ENCODE measurements around the gene KCNC1. TPM values are rescaled to one million over a fixed set of nuclear protein-coding genes. Genes with fewer than 3 reads are reported as not detected.

The KCNC1 gene
- polyA plus RNA-seq, 1 donor from 2014 or later: 8.9 TPM

DNA sequence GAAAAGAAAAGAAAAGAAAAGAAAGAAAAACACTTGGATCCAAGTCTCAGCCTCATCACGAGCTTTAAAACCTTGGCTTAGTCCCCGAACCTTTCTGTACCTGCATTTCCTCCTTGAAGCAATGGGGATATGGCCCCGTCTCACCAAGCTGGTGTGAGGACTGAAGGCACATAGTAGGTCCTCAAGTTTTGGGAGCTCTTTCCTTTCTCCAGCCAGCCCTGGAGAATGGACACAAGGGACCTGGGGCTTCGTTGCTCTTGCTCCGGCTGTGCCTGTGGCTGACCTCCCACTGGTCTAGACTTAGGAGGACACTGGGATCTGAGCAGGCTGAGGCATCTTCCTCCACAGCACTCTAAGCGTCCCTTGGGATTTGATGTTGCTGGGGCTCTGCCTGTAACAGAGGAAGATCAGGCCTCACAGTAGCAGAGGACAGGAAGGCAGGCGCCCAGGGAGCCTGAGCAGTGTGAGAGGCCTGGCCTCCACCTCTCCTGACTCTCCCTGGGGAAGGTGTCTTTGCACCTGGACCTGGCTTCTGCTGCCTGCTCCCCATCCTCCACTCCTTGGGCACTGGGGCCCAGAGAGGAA lies 32.8 kb downstream of the KCNC1 start (continued):
- TF ChIP-seq, protein P1, sequence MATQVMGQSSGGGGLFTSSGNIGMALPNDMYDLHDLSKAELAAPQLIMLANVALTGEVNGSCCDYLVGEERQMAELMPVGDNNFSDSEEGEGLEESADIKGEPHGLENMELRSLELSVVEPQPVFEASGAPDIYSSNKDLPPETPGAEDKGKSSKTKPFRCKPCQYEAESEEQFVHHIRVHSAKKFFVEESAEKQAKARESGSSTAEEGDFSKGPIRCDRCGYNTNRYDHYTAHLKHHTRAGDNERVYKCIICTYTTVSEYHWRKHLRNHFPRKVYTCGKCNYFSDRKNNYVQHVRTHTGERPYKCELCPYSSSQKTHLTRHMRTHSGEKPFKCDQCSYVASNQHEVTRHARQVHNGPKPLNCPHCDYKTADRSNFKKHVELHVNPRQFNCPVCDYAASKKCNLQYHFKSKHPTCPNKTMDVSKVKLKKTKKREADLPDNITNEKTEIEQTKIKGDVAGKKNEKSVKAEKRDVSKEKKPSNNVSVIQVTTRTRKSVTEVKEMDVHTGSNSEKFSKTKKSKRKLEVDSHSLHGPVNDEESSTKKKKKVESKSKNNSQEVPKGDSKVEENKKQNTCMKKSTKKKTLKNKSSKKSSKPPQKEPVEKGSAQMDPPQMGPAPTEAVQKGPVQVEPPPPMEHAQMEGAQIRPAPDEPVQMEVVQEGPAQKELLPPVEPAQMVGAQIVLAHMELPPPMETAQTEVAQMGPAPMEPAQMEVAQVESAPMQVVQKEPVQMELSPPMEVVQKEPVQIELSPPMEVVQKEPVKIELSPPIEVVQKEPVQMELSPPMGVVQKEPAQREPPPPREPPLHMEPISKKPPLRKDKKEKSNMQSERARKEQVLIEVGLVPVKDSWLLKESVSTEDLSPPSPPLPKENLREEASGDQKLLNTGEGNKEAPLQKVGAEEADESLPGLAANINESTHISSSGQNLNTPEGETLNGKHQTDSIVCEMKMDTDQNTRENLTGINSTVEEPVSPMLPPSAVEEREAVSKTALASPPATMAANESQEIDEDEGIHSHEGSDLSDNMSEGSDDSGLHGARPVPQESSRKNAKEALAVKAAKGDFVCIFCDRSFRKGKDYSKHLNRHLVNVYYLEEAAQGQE (IDR thresholded peaks at IDR 0.05; ENCODE audit: borderline replicate concordance): no peak

DNA sequence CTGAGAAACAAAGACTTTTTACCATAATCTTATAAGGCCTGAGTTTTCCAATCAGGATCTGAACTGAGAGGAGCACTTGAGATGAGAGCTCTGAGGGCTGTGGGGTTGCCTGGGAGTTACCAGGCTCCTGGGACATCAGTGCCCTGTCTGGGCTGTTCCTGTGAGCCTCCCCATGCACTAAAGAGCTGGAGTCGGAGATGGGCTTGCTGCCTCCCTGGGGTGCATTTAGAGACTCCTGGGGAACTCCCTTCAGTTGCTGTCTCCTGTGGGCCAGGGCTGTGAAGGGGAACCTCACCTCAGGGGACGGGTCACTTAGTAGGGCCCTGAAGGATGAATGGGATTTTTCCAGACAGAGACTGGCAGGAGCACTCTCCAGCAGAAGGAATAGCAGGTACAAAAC lies 33.3 kb downstream of the KCNC1 start:
- H3K9me3 ChIP-seq (ENCODE audit: low read length): no peaks in the 10 kb centered on the region
- no peak overlapping the region for H2AFZ ChIP-seq (ENCODE audit: low read depth, low read length)
- H3K4me2 ChIP-seq (ENCODE audit: low read length): no peak overlapping the region
- TF ChIP-seq POLR2AphosphoS5 (IDR thresholded peaks at IDR 0.05): no peak
- TF ChIP-seq EZH2 (IDR thresholded peaks at IDR 0.05; ENCODE audit: borderline replicate concordance, insufficient read depth, low read length, poor library complexity, severe bottlenecking): no peak
- TF ChIP-seq, protein P2, sequence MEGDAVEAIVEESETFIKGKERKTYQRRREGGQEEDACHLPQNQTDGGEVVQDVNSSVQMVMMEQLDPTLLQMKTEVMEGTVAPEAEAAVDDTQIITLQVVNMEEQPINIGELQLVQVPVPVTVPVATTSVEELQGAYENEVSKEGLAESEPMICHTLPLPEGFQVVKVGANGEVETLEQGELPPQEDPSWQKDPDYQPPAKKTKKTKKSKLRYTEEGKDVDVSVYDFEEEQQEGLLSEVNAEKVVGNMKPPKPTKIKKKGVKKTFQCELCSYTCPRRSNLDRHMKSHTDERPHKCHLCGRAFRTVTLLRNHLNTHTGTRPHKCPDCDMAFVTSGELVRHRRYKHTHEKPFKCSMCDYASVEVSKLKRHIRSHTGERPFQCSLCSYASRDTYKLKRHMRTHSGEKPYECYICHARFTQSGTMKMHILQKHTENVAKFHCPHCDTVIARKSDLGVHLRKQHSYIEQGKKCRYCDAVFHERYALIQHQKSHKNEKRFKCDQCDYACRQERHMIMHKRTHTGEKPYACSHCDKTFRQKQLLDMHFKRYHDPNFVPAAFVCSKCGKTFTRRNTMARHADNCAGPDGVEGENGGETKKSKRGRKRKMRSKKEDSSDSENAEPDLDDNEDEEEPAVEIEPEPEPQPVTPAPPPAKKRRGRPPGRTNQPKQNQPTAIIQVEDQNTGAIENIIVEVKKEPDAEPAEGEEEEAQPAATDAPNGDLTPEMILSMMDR (IDR thresholded peaks at IDR 0.05; ENCODE audit: poor library complexity, severe bottlenecking): no peak
- TF ChIP-seq EP300 (conservative IDR thresholded peaks at IDR 0.05; ENCODE audit: poor library complexity, severe bottlenecking): no peak
- TF ChIP-seq, protein P1 (IDR thresholded peaks at IDR 0.05; ENCODE audit: borderline replicate concordance): no peak
- no peak for TF ChIP-seq SMC3 (conservative IDR thresholded peaks at IDR 0.05; ENCODE audit: poor library complexity)
- no peak for TF ChIP-seq TAF1 (IDR thresholded peaks at IDR 0.05; ENCODE audit: low read depth)
- no peak for TF ChIP-seq MXI1 (conservative IDR thresholded peaks at IDR 0.05; ENCODE audit: poor library complexity, severe bottlenecking)
- TF ChIP-seq RAD21 (conservative IDR thresholded peaks at IDR 0.05): no peak
- H3K9me2 ChIP-seq (ENCODE audit: insufficient read depth, low read length): no peaks in the 10 kb centered on the region
- H3F3A ChIP-seq (ENCODE audit: insufficient read depth, low read length, poor library complexity, severe bottlenecking): no peaks in the 10 kb centered on the region
- no peaks in the 10 kb centered on the region for H3K36me3 ChIP-seq (ENCODE audit: insufficient read depth, low read length)
- no peak overlapping the region for H3K9ac ChIP-seq (ENCODE audit: low read length)
- H3K79me2 ChIP-seq (replicated peaks; ENCODE audit: insufficient read depth, low read length): peaks cover 22% of the 10 kb centered on the region
- no peak overlapping the region for H3K27ac ChIP-seq (ENCODE audit: low read length)
- no peak overlapping the region for H3K4me3 ChIP-seq (ENCODE audit: low read length)
- no peaks in the 10 kb centered on the region for H3K27me3 ChIP-seq (ENCODE audit: insufficient read depth, low read depth, low read length)
- H4K20me1 ChIP-seq (ENCODE audit: insufficient read depth): no peaks in the 10 kb centered on the region
